Measurements from ENCODE around the gene DIPK2B.

GRCh38 chrX:45157647-45158046, 43.0 kb downstream of the DIPK2B start:
- no peak for TF ChIP-seq CTCF (conservative IDR thresholded peaks at IDR 0.05; ENCODE audit: low read length)
- TF ChIP-seq EZH2phosphoT487 (IDR thresholded peaks at IDR 0.05; ENCODE audit: borderline replicate concordance, low read depth, low read length): no peak

Measured in OCI-LY7 (cell line).